HG03159 (cell line): Measurements from ENCODE around the gene HLA-C.
A peak's percentile ranks its signal among the peaks of the same experiment; 100 is the strongest.
"Not testable (repeated sequence)": the region's sequence is repeated elsewhere in the genome, so short reads cannot be mapped to it uniquely, and the experiment has no call there.

ENCODE experiments used
- ATAC-seq: cut with Tn5 transposase; IDR thresholded peaks from one replicate; pipeline ENCODE4 v1.9.1; 2021; ENCODE audit warnings: mild to moderate bottlenecking, moderate library complexity; ENCODE audit not compliant: unreplicated experiment

HLA-C gene

DNA sequence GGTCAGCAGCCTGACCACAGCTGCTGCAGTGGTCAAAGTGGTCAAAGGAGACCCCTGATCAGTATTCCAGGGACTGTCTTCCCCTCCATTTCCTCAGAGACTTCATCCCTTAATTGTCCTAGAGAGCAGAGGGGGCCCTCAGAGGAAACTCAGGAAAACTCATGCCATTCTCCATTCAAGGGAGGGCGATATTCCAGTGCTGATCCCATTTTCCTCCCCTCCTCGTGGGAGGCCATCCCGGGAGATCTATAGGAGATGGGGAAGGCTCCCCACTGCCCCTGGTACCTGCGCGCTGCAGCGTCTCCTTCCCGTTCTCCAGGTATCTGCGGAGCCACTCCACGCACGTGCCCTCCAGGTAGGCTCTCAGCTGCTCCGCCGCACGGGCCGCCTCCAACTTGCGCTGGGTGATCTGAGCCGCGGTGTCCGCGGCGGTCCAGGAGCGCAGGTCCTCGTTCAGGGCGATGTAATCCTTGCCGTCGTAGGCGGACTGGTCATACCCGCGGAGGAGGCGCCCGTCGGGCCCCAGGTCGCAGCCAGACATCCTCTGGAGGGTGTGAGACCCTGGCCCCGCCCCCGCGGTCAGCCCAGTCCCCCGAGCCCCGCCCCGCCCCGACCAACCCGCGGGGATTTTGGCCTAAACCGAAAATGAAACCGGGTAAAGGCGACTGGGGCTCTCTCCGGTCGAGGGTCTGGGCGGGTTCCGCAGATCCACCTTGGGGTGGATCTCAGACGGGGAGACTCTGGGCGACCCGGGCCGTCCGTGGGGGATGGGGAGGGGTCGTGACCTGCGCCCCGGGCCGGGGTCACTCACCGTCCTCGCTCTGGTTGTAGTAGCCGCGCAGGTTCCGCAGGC is 878 bp downstream of the HLA-C start:
- peak; percentile 24 for ATAC-seq

DNA sequence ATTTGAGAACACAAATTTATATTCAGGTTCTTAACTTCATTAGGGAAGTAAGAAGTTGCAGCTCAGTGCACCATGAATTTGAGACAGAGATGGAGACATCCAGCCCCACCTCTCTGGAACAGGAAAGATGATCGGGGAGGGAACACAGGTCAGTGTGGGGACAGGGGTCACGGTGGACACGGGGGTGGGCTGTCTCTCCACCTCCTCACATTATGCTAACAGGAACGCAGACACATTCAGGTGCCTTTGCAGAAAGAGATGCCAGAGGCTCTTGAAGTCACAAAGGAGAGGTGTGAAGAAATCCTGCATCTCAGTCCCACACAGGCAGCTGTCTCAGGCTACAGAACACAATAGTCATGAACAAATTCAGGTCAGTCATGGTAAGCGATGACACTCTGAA is 3.1 kb downstream of the HLA-C start:
- no peak for ATAC-seq

DNA sequence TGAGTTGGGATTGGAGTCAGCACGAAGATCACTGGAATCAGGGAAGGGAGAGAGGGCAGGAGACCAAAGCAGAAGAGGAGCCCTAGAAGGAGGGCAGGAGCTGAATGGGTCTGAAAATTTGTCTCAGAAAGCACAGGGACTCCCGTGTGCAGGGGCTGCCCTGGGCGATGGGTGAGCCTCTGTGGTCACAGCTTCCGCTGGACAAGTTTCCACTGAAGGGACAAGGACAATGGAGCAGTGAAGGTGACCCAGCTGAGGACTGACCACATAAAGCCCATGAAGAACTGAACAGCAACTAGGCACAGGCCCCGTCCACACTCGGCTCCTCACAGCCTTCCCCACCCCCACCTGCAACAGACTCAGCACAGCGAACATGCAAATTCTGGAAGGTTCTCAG is 3.5 kb downstream of the HLA-C start:
- ATAC-seq, result no peak

DNA sequence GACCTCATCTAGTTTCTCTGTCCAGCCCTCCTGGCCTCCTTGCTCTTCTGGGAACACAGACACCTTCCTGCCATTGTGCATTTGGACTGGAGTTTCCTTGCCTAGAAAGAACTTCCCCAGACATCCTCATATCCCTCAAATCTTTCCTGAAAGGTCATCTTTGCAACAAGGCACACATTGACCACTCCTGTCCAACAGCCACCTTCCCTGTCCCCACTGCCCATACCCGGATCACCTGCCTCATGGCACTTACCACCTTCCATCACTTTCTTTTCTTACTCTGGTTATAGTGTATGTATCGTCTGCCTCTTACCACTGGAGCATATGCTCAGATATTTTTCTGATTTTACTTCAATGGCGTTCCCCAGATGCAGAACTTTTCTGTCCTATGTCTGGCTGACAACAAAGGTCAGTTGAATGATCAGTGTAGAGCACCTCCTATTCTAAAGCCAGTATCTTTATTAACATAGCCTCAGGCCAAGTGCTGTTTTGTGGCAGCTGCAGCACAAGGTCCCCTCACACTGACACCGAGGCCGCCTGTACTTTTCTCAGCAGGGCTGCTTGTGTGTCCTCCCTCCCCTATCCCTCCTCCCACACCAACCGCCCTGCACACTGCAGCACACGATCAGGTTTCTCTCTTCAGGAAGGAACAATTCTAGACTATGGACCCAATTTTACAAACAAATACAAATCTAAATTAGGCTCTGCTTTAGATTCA is 4.1 kb downstream of the HLA-C start:
- no peak for ATAC-seq

DNA sequence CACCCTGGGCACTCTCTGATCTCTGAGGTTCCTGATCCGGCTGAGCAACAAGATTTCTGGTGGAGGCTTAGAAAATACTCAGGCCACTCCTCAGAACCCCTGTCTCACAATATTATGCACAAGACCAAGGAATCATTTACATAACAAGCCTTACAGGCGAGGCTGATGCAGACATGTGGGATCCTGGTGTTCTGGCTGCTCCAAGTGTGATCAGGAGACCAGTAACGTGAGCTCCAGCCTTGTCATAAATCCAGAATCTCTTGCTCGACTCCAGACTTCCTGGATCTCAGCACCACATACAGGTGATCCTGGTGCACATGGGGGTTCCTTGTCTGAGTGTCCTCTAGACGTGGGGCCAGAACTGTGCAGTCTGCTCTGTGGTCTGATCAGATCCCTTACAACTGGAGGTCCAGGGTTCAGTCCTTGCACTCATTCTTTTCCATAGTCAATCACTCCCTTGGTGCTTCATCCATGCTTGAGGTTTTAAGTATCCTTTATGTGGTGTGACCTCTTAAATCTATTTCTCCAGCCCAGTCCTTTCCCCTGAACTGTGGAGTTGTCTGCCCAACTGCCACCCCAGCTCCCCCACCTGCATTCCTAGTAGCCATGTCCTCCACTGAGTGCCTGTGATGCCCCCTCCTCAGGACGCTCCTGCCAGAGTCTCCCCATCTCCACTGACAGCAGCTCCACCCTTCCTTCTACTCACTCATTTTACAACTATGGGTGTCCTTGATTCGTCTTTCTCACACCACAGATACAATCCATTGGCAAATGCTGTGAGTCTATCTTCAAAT is 5.1 kb downstream of the HLA-C start:
- ATAC-seq, result no peak

DNA sequence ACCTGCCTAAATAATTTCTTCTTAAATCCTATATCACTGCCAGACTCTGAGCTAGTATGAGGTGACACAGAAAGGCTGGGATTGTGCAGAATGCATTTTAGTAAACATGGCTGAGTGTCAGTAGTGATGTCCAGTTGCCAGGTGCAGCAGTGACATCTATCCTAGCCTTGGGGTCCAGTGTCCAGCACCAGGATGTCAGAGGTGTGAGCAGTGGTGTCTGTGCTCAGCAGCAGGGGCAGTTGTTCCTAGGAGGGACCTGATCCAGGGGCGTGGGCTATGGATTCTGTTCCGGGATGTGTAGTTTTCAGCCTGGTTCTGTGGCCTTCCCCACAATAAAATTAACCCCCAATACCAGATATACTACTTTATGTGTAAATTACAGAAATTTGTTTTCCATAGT is 6.0 kb downstream of the HLA-C start:
- ATAC-seq, result no peak

DNA sequence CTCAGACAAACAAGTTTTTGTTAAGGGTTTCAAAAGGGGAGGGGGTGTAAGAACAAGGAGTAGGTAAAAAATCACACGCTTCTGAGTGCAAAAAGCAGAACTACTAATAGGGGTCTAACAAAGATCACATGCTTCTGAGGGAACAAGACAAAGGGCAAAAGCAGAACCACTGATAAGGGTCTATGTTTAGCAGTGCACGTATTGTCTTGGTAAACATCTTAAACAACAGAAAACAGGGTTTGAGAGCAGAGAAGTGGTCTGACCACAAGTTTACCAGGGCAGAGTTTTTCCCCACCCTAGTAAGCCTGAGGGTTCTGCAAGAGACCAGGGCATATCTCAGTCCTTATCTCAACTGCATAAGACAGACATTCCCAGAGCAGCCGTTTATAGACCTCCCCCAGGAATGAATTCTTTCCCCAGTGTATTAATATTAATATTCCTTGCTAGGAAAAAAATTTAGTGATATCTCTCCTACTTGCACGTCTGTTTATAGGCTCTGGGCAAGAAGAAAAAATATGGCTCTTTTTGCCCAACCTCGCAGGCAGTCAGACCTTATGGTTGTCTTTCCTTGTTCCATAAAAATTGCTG is 8.5 kb downstream of the HLA-C start:
- ATAC-seq, result not testable (repeated sequence)

DNA sequence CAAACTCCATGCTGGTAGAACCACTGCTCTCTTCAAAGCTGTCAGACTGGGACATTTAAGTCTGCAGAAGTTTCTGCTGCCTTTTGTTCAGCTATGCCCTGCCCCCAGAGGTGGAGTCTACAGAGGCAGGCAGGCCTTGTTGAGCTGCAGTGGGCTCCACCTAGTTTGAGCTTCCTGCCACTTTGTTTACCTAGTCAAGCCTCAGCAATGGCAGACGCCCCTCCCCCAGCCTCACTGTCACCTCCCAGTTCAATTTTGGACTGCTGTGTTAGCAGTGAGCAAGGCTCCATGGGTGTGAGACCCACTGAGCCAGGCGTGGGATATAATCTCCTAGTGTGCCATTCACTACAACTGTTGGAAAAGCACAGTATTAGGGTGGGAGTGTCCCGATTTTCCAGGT is 11.9 kb downstream of the HLA-C start:
- ATAC-seq, result not testable (repeated sequence)

DNA sequence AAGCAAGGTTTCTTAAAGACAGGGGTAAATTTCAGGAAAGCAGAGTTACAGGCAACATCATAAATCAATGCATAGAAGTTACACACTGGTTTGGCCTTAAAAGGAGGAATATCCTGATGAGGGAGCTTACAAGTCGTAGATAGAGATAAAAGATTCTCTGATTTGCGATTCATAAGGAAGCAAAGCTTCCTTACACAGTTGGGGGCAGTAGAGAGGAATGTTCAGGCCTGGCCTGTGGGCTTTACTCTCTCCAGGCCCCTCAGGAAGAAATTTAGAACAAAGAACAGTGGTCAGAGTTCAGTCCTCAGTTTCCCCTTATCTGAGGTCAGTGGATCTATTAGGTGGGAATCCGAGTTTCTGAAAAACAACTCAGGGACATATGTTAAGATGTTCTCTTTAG is 19.3 kb downstream of the HLA-C start:
- no peak for ATAC-seq

DNA sequence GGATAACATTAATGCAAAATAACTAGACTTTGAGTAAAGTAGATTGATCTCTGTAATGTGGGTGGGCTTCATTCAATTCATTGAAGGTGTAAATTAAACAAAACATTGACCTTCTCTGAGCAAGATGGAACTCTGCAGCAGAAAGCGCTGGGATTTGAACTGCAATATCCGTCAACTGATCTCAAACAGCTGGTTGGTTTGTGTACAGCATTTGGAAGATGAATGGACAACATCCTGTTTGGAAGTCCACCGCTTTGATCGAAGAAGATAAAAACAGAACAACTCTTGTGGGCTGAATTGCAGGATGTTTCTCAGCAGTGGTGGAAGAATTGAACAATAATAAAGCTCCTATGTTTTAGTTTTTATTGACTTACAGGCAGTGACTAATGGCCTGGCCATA is 20.6 kb downstream of the HLA-C start:
- ATAC-seq, result no peak

DNA sequence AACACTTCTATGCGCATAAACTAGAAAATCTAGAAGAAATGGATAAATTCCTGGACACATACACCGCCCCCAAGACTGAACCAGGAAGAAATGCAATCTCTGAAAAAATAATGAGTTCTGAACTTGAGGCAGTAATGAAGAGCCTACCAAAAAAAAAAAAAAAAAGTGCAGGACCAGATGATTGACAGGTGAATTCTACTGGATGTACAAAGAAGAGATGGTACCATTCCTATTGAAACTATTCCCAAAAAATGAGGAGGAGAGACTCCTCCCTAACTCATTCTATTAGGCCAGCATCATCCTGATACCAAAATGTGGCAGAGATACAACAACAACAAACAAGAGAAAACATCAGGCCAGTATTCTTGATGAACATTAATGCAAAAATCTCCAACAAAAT is 22.7 kb downstream of the HLA-C start:
- no peak for ATAC-seq

DNA sequence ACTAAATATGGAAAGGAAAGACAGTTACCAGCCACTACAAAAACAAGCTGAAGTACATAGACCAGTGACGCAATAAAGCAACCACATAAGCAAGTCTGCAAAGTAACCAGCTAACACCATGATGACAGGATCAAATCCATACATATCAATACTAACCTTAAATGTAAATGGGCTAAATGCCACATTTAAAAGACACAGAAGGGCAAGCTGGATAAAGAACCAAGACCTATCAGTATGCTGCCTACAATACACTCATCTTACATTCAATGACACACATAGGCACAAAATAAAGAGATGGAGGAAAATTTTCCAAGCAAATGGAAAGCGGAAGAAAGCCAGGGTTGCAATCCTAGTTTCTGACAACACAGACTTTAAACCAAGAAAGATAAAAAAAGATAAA is 24.1 kb downstream of the HLA-C start:
- no peak for ATAC-seq

DNA sequence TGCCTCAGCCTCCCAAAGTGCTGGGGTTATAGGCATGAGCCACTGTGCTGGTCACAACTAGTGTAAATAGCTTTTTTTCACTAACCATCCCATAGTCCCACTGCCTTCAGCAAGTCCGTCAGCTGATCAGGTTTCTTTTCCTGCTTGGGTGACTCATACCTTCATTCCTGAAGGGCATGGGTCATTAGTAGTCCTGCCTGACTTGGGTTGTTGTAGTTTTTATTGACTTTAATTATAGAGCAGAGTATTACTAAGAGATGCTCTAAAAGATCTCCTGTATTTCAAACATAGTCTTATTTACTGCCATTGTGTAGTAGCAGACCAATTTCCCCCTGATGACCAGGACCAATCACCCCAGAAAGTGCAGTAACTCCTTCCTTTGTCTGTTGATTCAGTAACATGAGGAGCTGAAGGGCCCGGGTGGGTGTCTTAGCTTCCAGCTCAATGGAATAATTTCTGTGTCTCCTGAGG is 25.8 kb downstream of the HLA-C start:
- no peak for ATAC-seq

DNA sequence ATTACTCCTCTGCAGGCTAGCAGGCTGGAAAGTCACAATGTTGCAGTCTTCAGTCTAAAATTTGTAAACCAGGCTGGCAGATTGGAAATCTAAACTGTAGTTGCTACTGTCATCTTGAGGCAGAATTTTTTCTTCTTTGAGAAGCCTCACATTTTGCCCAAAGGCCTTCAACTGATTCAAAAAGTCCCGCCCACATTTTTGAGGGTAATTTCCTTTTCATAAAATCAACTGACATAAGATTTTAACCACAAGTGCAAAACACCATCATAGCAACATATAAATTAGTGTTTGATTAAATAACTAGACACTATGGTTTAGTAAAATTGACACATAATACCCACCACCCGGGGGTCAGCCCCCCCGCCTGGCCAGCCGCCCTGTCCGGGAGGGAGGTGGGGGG is 28.4 kb downstream of the HLA-C start:
- ATAC-seq, result no peak

DNA sequence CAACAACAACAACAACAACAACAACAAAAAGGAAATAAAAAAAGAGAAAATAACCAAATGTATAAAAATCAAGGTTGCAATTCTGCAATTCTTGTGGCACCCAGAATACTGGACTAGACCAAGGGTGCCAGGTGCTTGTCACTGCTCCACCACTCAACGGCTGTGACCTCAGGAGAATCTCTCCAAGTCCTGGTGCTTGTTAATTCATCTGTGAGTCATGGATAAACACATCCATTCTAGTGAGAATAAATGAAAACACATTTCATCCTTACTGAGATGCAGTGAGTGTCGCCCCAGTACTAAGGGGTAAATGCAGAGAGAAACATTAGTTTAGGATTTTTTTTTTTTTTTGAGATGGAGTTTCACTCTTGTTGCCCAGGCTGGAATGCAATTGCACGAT is 32.0 kb downstream of the HLA-C start:
- no peak for ATAC-seq

DNA sequence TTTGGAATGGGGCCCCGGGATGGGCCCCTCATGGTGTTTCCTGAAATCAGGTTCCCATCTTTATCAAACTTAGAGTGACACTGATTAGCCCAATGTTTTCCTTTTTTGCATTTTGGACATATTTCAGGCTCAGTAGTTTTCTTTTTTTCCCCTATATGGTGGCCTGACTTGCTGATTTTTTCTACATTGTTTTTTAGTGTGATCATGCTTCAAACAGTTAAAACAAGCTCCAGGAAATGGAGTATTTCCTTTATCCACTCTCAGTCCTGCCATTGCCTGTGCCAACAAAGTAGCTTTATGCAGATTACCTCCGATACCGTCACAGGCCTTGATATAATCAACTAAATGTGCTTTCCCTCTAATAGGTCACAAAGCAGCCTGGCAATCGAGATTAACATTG is 37.8 kb downstream of the HLA-C start:
- ATAC-seq, result not testable (repeated sequence)

DNA sequence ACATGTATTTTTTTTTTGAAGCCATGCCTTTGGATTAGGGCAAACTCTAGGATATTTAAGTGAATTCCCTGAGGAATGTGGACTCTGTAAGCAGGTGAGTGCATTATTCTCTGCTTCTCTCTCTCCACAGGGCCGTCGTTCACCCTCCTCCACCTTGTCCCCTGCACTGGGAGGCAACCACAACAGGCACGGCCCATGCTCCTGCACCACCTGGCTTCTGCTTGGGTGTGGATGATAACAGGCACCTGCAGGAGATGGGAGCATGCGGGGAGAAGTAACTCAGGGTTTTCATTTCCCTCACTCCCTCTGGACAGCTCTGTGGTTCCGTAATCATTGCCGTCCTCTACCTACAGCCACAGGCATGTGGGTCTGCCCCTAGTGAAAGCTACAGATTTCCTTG is 43.4 kb downstream of the HLA-C start:
- no peak for ATAC-seq

DNA sequence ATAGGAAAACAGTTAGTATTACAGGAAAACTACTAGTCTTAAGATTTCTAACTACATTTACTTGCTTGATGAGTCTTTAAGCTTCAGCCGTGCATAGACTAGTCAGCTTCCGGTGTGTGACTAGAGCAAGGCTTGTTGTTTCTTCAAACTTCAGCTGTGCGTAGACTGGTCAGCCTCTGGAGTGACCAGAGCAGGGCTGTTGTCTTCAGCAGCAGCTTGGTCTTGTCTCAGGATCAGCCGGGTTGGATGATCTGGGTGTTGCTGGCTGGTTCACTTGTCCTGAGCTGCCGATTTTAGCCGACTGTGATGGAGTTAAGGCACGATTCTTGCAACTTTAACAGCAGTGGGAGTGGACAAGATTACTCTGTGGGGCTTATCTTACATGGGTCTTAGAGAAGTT is 44.7 kb downstream of the HLA-C start:
- no peak for ATAC-seq

DNA sequence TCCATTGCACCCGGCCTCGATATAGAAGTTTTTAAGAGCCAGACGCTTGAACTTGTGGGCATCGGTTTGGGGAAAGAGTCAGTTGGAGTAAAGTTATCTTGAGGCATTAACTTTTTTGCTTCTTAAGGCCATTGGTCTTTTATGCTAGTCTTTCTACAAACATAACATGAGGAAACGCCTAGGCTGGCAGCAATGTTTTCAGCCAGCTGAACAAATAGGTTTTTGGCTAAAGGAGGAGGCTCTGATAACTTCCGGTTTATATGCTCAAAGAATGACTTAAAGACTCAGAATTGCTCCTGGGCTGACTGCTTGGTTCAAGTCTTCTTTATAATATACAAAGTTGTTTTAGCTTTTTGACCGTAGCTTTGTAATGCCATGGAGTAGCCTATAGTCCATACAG is 46.2 kb downstream of the HLA-C start:
- ATAC-seq, result no peak

DNA sequence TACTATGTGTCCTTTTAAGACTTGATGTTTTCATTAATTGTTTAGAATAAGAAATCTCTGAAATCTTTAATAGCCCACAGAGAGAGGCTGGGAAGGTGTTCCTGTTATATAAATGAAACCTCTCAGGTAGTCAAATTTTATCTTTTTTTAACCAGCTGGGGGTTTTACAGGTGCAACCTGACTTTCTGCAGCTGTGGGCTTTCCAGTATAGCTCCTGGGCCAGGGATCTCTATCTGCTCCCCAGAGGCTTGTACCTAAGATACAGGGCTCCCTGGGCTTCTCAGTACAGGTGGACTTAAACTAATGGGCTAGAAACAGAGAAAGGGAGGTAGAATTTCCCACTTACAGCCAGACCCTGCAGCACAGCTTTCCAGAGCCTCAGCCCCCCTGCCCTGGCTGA is 49.4 kb downstream of the HLA-C start:
- ATAC-seq, result no peak
